BJ (cell line): ENCODE measurements around the gene BLM. TPM values are rescaled to one million over a fixed set of nuclear protein-coding genes. Genes with fewer than 3 reads are reported as not detected.

Source experiments
- CTCF ChIA-PET: fragments of 350-600 bp; formaldehyde crosslinking; extraction: SDS; loops from one replicate; lab custom pipeline; 2021; ENCODE audit warnings: antibody characterized with exemption, inconsistent platforms; lab: Yijun Ruan, JAX
- POLR2A ChIA-PET: fragments of 300-600 bp; sonication (Branson Sonifier 250); formaldehyde crosslinking; extraction: SDS; loops from one replicate; lab custom pipeline; 2021; ENCODE audit warnings: antibody characterized with exemption; lab: Charles Lee
- DNase-seq: peaks from one replicate; pipeline ENCODE4 v3.0.0-alpha.2; 2011; ENCODE audit warnings: low read depth
- H3K27me3 ChIP-seq: 2 replicates; pipeline ENCODE4 v1.6.0; 2011; ENCODE audit warnings: low read length; ENCODE audit not compliant: control insufficient read depth, insufficient read depth
- H3K36me3 ChIP-seq: 2 replicates; pipeline ENCODE4 v1.5.1; 2011; ENCODE audit warnings: low read length; ENCODE audit not compliant: control insufficient read depth, insufficient read depth
- H3K4me3 ChIP-seq: 2 replicates; pipeline ENCODE4 v1.5.1; 2011; ENCODE audit warnings: low read depth, mild to moderate bottlenecking, control low read depth, low read length
- polyA plus RNA-seq: library from polyadenylated mRNA; depleted of rRNA; stranded (reverse); fragments of >200 nt; gene quantifications from 2 replicates; pipeline ENCODE4 v1.2.3, GENCODE V29; 2011
- TF ChIP-seq, protein P1 (sequence below): IDR thresholded peaks from 2 replicates; pipeline ENCODE4 v1.5.1; 2011; ENCODE audit warnings: low read depth, mild to moderate bottlenecking, control low read depth, inconsistent platforms, low read length, moderate library complexity; ENCODE audit not compliant: insufficient read depth

Gene BLM
- polyA plus RNA-seq, 1 experiment = 1.3 TPM

DNA sequence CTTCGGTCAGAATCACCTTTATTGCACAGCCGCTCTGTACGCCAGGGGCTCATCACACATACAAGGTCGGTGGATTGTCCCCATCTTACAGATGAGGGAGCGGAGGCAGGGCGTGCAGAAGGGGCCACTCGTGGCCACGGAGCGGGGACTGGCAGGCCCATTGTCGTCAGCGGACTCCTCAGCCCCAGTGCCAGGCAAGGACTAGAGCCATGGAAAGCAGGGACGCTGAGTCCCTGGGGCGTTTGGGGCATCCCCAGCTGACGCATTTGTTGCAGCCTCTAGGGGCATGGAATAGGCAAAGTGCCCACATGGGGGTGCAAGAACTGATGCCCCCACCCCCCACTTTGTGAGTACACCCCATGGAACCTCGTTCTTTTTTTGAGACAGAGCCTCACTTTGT, 121.4 kb downstream of the BLM start:
- Histone ChIP-seq H3K36me3 (no peaks in the 10 kb centered on the region), H3K27me3 (no peaks in the 10 kb centered on the region), H3K4me3 (no peak overlapping the region)
- TF ChIP-seq, protein P1, sequence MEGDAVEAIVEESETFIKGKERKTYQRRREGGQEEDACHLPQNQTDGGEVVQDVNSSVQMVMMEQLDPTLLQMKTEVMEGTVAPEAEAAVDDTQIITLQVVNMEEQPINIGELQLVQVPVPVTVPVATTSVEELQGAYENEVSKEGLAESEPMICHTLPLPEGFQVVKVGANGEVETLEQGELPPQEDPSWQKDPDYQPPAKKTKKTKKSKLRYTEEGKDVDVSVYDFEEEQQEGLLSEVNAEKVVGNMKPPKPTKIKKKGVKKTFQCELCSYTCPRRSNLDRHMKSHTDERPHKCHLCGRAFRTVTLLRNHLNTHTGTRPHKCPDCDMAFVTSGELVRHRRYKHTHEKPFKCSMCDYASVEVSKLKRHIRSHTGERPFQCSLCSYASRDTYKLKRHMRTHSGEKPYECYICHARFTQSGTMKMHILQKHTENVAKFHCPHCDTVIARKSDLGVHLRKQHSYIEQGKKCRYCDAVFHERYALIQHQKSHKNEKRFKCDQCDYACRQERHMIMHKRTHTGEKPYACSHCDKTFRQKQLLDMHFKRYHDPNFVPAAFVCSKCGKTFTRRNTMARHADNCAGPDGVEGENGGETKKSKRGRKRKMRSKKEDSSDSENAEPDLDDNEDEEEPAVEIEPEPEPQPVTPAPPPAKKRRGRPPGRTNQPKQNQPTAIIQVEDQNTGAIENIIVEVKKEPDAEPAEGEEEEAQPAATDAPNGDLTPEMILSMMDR = no peak
- DNase-seq = no peak
- CTCF ChIA-PET = no interaction called here
- POLR2A ChIA-PET = no interaction called here

DNA sequence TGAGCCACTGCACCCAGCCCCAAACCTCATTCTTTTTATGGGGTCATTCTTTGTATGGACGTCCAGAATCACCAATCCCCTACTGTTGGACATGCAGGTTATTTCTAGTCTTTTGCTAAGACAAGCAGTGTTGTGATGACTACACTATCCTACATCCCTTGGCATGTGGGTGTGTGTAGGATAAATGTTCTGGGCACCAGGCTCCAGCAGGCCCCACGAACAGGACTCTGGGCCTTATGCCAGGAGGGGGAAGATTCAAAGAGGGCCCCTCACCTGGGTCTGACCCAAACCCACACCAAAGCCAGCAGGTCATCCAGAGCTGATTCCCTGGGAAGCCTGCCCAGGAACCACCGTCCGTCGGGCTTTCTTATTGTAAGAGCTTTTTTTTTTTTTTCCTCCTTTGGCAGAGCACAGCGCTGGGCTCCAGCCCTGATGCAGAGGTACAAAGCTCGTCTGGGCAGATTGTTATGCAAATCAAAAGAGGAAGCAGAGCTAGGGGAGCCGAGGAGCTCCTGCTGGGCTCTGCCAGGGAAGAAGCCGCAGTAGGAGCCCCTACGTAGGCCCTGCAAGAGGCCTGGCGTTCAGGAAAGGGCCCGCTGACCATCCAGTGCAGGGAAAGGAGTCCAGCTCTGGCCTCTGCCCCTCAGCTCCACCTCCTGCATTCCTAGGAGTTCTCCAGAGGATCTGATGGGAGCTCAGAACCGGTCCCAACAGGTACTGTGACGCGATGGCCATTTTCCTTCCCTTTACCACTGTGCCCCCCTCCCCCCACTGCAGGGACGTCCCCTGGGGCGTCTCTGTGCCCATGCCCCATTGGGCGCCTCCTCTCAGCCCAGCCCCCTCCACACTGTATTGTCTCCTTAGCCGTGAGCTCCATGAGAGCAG, 122.3 kb downstream of the BLM start:
- Histone ChIP-seq H3K4me3 (no peak overlapping the region), H3K36me3 (no peaks in the 10 kb centered on the region), H3K27me3 (no peaks in the 10 kb centered on the region)
- ChIA-PET CTCF (interaction anchor here (0.6 kb wide), 1 partner anchor 124 kb away, joined by 3 read pairs; no protein-coding TSS in a partner anchor), POLR2A (interaction anchor here (0.6 kb wide), 1 partner anchor 12 kb away, joined by 19 read pairs; no protein-coding TSS in a partner anchor)
- no peak for DNase-seq
- TF ChIP-seq, protein P1 = no peak

DNA sequence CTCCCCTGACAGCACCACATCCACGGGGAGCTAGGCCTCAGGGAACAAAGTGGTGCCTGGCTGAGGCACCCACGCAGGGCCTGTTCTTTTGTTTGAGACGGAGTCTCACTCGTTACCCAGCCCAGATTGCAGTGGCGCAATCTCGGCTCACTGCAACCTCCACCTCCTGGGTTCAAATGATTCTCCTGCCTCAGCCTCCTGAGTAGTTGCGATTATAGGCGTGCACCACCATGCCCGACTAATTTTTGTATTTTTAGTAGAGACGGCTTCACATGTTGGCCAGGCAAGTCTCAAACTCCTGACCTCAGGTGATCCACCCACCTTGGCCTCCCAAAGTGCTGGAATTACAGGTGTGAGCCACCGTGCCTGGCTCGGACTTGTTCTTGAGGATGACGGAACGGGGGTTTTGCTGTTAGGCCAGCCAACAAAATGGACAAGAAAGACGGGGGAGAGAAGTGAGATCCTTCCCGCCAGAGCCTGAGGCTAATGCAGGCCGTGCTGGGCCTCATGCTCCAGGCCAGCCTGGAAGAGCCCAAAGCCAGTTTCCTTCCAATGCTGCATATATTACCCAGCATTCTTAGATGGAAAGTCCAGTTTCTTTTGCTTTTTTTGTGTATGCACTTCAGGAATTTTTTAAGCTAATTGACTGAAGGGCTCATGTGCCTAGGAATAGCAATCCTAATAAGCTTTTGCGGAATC, 123.2 kb downstream of the BLM start:
- Histone ChIP-seq H3K36me3 (no peaks in the 10 kb centered on the region), H3K4me3 (no peak overlapping the region), H3K27me3 (no peaks in the 10 kb centered on the region)
- no peak for DNase-seq
- ChIA-PET POLR2A (no interaction called here), CTCF (interaction anchor here (0.6 kb wide), 1 partner anchor 125 kb away, joined by 3 read pairs; no protein-coding TSS in a partner anchor)
- TF ChIP-seq, protein P1 = no peak

DNA sequence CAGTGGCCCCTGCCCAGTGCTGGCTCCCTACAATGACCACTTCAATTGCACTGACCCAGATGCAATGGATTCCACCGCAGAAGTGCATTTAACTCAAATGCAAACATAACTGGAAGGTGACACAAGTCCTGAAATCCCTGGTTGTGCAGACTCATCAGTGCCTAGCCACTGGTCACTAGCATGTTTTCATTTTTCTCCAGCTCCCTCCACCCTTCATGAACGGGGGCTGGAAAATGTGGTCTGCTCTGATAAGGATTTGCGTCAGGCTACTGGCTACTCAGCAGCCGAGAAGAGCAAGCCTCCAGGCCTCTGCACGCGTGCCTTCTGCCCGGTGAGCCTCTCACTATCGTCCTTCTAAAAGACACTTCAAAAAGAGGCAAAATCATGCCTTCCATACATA, 123.8 kb downstream of the BLM start:
- POLR2A ChIA-PET = no interaction called here
- DNase-seq = no peak
- no peak overlapping the region for H3K4me3 ChIP-seq
- CTCF ChIA-PET = no interaction called here
- H3K27me3 ChIP-seq = no peaks in the 10 kb centered on the region
- H3K36me3 ChIP-seq = no peaks in the 10 kb centered on the region
- TF ChIP-seq, protein P1 = no peak

DNA sequence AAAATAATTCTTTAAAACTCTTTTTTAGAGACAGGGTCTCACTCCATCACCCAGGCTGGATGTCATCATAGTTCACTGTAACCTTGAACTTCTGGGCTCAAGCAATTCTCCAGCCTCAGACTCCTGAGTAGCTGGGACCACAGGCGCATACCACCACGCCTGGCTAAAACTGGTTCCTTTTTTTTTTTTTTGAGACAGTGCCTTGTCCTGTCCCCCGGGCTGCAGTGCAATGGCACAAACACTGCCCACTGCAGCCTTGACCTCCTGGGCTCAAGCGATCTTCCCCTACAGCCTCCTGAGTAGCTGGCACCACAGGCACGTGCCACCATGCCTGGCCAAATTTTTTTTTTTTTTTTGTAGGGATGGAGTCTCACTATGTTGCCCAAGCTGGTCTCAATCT, 127.5 kb downstream of the BLM start:
- ChIA-PET POLR2A (interaction anchor here (1.1 kb wide), 1 partner anchor 127 kb away, joined by 4 read pairs; the partner anchor contains the start of gene BLM), CTCF (interaction anchor here (1.3 to 1.8 kb wide), 2 partner anchors 13 to 39 kb away, joined by 5 to 6 read pairs; partner anchors contain the start of gene FES)
- H3K27me3 ChIP-seq = no peaks in the 10 kb centered on the region
- TF ChIP-seq, protein P1 = no peak
- no peaks in the 10 kb centered on the region for H3K36me3 ChIP-seq
- no peak for DNase-seq
- no peak overlapping the region for H3K4me3 ChIP-seq
